Neural crest cell (in vitro differentiated cells): ENCODE measurements around the gene NR3C2. TPM values are rescaled to one million over a fixed set of nuclear protein-coding genes. Genes with fewer than 3 reads are reported as not detected.

Source experiments
- DNase-seq: peaks from one replicate; pipeline ENCODE4 v3.0.0; 2021; ENCODE audit warnings: low read depth, mixed read lengths, low spot score
- H3K27ac Mint-ChIP-seq: one replicate; pipeline ENCODE4 v1.8.0; 2021; ENCODE audit warnings: mild to moderate bottlenecking, mixed read lengths; ENCODE audit not compliant: unreplicated experiment
- H3K27me3 Mint-ChIP-seq: 2 replicates; pipeline ENCODE4 v1.8.0; 2021; ENCODE audit warnings: low read depth, mild to moderate bottlenecking, mixed read lengths
- H3K36me3 Mint-ChIP-seq: 2 replicates; pipeline ENCODE4 v1.8.0; 2021; ENCODE audit warnings: low read depth, mild to moderate bottlenecking, mixed read lengths
- H3K4me1 Mint-ChIP-seq: 2 replicates; pipeline ENCODE4 v1.8.0; 2021; ENCODE audit warnings: mixed read lengths
- H3K4me3 Mint-ChIP-seq: one replicate; pipeline ENCODE4 v1.8.0; 2021; ENCODE audit warnings: mild to moderate bottlenecking, mixed read lengths
- H3K9me3 Mint-ChIP-seq: 2 replicates; pipeline ENCODE4 v1.8.0; 2021; ENCODE audit warnings: mixed read lengths
- total RNA-seq: library from RNA; stranded (reverse); gene quantifications from 2 replicates; pipeline ENCODE4 v1.2.1, GENCODE V29; 2021
- TF ChIP-seq, protein P1 (sequence below): fragments of 200-600 bp; sonication (generic); conservative IDR thresholded peaks from 2 replicates; pipeline ENCODE4 v1.5.0; 2021; ENCODE audit warnings: antibody characterized with exemption, mild to moderate bottlenecking

Gene NR3C2
- total RNA-seq, 1 donor from 2014 or later = 0.21 TPM

DNA sequence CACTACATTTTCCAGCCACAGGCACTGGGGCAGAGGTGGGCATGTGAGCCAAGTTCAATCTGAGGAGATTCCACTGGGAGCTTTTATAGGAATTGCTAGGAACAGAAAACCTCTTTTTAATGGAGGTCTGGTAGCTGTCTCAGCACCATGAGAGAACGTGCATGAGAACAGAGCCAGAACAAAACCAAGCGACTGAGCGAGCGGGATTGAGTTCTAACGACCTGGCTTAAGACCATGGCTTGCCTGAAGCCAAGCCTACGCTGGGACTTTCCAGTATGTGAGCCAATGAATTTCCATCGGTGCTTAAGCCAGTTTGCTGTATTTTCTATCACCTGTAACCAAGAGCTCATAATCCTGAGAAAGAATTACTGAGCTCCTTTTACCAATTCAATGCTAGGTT lies 183.7 kb downstream of the NR3C2 start:
- no peaks in the 10 kb centered on the region for H3K36me3 Mint-ChIP-seq
- TF ChIP-seq, protein P1, sequence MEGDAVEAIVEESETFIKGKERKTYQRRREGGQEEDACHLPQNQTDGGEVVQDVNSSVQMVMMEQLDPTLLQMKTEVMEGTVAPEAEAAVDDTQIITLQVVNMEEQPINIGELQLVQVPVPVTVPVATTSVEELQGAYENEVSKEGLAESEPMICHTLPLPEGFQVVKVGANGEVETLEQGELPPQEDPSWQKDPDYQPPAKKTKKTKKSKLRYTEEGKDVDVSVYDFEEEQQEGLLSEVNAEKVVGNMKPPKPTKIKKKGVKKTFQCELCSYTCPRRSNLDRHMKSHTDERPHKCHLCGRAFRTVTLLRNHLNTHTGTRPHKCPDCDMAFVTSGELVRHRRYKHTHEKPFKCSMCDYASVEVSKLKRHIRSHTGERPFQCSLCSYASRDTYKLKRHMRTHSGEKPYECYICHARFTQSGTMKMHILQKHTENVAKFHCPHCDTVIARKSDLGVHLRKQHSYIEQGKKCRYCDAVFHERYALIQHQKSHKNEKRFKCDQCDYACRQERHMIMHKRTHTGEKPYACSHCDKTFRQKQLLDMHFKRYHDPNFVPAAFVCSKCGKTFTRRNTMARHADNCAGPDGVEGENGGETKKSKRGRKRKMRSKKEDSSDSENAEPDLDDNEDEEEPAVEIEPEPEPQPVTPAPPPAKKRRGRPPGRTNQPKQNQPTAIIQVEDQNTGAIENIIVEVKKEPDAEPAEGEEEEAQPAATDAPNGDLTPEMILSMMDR = no peak

GRCh38 chr4:148255344-148255720 lies 186.9 kb downstream of the NR3C2 start:
- DNase-seq = no peak
- Mint-ChIP-seq H3K36me3 (no peaks in the 10 kb centered on the region), H3K27me3 (no peaks in the 10 kb centered on the region), H3K4me1 (no peaks in the 10 kb centered on the region), H3K9me3 (peaks cover 6% of the 10 kb centered on the region), H3K27ac (no peak overlapping the region), H3K4me3 (no peak overlapping the region)
- TF ChIP-seq, protein P1 = no peak

More for the DNA sequence above, 183.7 kb downstream of the NR3C2 start:
- no peak overlapping the region for H3K27ac Mint-ChIP-seq
- DNase-seq = no peak
- no peaks in the 10 kb centered on the region for H3K4me1 Mint-ChIP-seq
- H3K4me3 Mint-ChIP-seq = no peak overlapping the region
- peaks cover 2% of the 10 kb centered on the region for H3K9me3 Mint-ChIP-seq
- no peaks in the 10 kb centered on the region for H3K27me3 Mint-ChIP-seq

- H3K27me3 Mint-ChIP-seq = no peaks in the 10 kb centered on the region
- no peak overlapping the region for H3K4me3 Mint-ChIP-seq
- H3K27ac Mint-ChIP-seq = no peak overlapping the region
- H3K4me1 Mint-ChIP-seq = no peaks in the 10 kb centered on the region
- no peak for DNase-seq
- TF ChIP-seq, protein P1 = no peak
- H3K36me3 Mint-ChIP-seq = no peaks in the 10 kb centered on the region
- H3K9me3 Mint-ChIP-seq = peaks cover 6% of the 10 kb centered on the region
Observed at GRCh38 chr4:148254621-148255343, 187.4 kb downstream of the NR3C2 start.

DNA sequence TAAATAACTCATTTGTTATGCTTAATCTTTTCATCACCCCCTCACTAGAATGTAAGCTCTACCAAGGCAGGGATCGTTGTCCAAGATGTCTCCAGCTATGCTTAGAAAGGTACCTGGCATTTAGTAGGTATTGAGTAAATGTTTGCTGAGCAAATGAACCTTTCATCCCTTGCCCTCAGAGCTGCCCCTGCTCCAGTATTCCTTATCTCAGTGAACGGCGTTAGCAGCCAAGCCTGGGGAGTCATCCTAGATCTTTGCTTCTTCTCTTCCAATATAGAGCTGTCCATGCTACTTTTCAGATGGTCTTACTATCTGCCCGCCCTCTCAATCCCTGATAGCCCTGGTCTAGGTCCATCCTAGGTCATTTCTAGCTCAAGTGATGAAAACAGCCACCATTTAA lies 188.4 kb downstream of the NR3C2 start:
- no peaks in the 10 kb centered on the region for H3K4me1 Mint-ChIP-seq
- H3K4me3 Mint-ChIP-seq = no peak overlapping the region
- H3K36me3 Mint-ChIP-seq = no peaks in the 10 kb centered on the region
- H3K27me3 Mint-ChIP-seq = no peaks in the 10 kb centered on the region
- peaks cover 6% of the 10 kb centered on the region for H3K9me3 Mint-ChIP-seq
- TF ChIP-seq, protein P1 = no peak
- H3K27ac Mint-ChIP-seq = no peak overlapping the region
- DNase-seq = no peak

- Mint-ChIP-seq H3K36me3 (no peaks in the 10 kb centered on the region), H3K27me3 (no peaks in the 10 kb centered on the region), H3K4me1 (no peaks in the 10 kb centered on the region), H3K9me3 (peaks cover 6% of the 10 kb centered on the region), H3K4me3 (no peak overlapping the region), H3K27ac (no peak overlapping the region)
- no peak for DNase-seq
- TF ChIP-seq, protein P1 = no peak
Observed at GRCh38 chr4:148248824-148249223, 193.4 kb downstream of the NR3C2 start.
